K562 (cell line): ENCODE measurements around the gene PDE6G. TPM values are rescaled to one million over a fixed set of nuclear protein-coding genes. Genes with fewer than 3 reads are reported as not detected.

Source experiments
- MXI1 ChIP-seq: IDR thresholded peaks from 2 replicates; pipeline ENCODE4 v1.6.1; 2011; ENCODE audit warnings: low read depth, mild to moderate bottlenecking, improper control_type of control experiment, low read length
- PHB ChIP-seq: fragments of 250-450 bp; sonication (Bioruptor Pico); IDR thresholded peaks from 2 replicates; pipeline ENCODE4 v1.5.0; 2021
- PYGO2 ChIP-seq: fragments of 450-650 bp; IDR thresholded peaks from 2 replicates; pipeline ENCODE4 v1.6.1; 2016; ENCODE audit warnings: mild to moderate bottlenecking, missing genetic modification characterization, moderate library complexity, missing compliant biosample characterization
- STAT5B ChIP-seq: fragments of 250-450 bp; sonication (Bioruptor Pico); IDR thresholded peaks from 2 replicates; pipeline ENCODE4 v1.8.0; 2021; ENCODE audit warnings: mild to moderate bottlenecking, inconsistent platforms
- TCF7 ChIP-seq: sonication (generic); IDR thresholded peaks from 2 replicates; pipeline ENCODE4 v1.6.1; 2016; ENCODE audit warnings: antibody characterized with exemption, borderline replicate concordance
- TEAD4 ChIP-seq, 2 experiments: sonication (generic) in 1 of 2; formaldehyde crosslinking in 1 of 2; IDR thresholded peaks; 2 replicates each; pipeline versions ENCODE4 v1.6.1 to v1.8.0; 2012 to 2022; ENCODE audit warnings: borderline replicate concordance in 1 of 2, inconsistent platforms in 1 of 2, low read length in 1 of 2, mild to moderate bottlenecking in 1 of 2, missing genetic modification reagents in 1 of 2
- U2AF1 ChIP-seq: fragments of 200-400 bp; formaldehyde crosslinking; optimal IDR thresholded peaks from 2 replicates; pipeline ENCODE3; 2017; ENCODE audit warnings: mild to moderate bottlenecking, low read depth, low read length, moderate library complexity
- polyA plus RNA-seq, 8 experiments: library from polyadenylated mRNA; depleted of rRNA in 4 of 8; stranded (reverse) in 5 of 8; unstranded in 3 of 8; fragments of >200 nt; fragmentation: Nextera tagmentation in 2 of 8; fragmentation: Illumina TruSeq in 1 of 8; extraction: Ambion mirVana in 2 of 8; extraction: Trizol in 1 of 8; gene quantifications; 2 replicates each; pipeline versions ENCODE4 v1.2.1 to v1.2.3, GENCODE V29; 2011 to 2014; ENCODE audit warnings: inconsistent platforms in 1 of 8, missing spikeins in 1 of 8
- total RNA-seq, 7 experiments: library from RNA; depleted of rRNA in 6 of 7; stranded (reverse); fragments of >200 nt in 6 of 7; fragmentation: Illumina TruSeq in 2 of 7; extraction: Trizol in 2 of 7; gene quantifications; 2 replicates each; pipeline versions ENCODE4 v1.2.1 to v1.2.3, GENCODE V29; 2011 to 2021; ENCODE audit warnings: low replicate concordance in 1 of 7
- TF ChIP-seq, protein P1 (sequence below): fragments of 450-650 bp; IDR thresholded peaks from 2 replicates; pipeline ENCODE4 v1.7.0; 2016; ENCODE audit warnings: borderline replicate concordance
- TF ChIP-seq, protein P2 (sequence below), 2 experiments: IDR thresholded peaks; 2 replicates each; pipeline ENCODE4 v1.6.1; 2012; ENCODE audit warnings: improper control_type of control experiment in 2 of 2, low read depth in 2 of 2, low read length in 2 of 2, borderline replicate concordance in 1 of 2
- TF ChIP-seq, protein P3 (sequence below), 2 experiments: fragments of 450-650 bp; IDR thresholded peaks; 2 replicates each; pipeline ENCODE4 v1.6.1; 2016; ENCODE audit warnings: mild to moderate bottlenecking in 2 of 2, borderline replicate concordance in 1 of 2, low read depth in 1 of 2, moderate library complexity in 1 of 2
- TF ChIP-seq, protein P4 (sequence below): fragments of 450-650 bp; IDR thresholded peaks from 2 replicates; pipeline ENCODE4 v1.6.1; 2016

The PDE6G gene
- total and polyA plus RNA-seq, 9 of the 15 experiments (the other 6 are each of a cell fraction or from before 2014, with no cell fraction given): 0.14 to 0.59 TPM; not detected in 7

DNA sequence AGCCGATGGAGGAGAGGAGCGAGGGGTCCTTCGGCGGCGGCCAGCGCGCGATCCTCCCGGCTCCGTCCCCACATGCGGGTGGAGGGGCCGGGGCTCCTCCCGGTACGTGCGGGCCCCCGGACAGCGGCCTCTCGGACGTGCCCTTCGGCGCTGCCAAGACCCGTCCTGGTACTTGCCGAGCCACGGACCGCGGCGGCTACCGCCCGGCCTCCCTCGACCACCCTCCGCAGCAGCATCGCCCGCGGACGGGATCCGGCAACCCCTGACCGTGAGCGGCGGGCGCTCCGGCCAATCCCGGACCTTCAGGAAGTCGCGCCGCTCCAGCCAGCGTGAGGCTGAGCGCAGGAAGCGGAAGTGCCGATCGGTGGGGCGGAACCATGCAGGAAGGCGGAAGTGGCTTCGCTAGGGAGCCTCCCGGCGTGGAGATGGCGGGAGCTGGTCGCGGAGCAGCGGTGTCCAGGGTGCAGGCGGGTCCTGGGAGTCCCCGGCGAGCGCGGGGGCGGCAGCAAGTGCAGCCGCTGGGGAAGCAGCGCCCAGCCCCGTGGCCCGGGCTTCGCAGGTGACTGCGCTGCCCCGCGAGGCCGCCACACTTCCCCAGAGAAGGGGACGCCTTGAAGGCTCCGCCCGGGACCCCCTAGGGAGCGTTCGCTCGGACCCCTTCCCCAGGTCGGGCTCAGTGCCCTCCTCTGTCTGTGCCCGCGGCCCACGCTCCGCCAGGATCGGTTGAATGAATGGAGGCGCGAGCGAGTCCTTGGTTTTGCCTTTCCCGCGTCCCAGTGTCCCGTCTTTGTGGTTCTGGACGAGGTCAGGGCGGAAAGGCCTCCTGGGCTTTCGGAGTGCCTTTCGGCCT, 10.2 kb upstream of the PDE6G start, which contains the start of the genes CCDC137 and OXLD1 (continued):
- TF ChIP-seq, protein P1, sequence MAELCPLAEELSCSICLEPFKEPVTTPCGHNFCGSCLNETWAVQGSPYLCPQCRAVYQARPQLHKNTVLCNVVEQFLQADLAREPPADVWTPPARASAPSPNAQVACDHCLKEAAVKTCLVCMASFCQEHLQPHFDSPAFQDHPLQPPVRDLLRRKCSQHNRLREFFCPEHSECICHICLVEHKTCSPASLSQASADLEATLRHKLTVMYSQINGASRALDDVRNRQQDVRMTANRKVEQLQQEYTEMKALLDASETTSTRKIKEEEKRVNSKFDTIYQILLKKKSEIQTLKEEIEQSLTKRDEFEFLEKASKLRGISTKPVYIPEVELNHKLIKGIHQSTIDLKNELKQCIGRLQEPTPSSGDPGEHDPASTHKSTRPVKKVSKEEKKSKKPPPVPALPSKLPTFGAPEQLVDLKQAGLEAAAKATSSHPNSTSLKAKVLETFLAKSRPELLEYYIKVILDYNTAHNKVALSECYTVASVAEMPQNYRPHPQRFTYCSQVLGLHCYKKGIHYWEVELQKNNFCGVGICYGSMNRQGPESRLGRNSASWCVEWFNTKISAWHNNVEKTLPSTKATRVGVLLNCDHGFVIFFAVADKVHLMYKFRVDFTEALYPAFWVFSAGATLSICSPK: no peak
- no peak for TF ChIP-seq PYGO2
- TF ChIP-seq TCF7: peak; percentile 36; the same call in 1 of the 2 replicates
- peak; percentile 72 for TF ChIP-seq U2AF1
- no peak for TF ChIP-seq STAT5B (CRISPR knock-in tag)
- TF ChIP-seq, protein P2, sequence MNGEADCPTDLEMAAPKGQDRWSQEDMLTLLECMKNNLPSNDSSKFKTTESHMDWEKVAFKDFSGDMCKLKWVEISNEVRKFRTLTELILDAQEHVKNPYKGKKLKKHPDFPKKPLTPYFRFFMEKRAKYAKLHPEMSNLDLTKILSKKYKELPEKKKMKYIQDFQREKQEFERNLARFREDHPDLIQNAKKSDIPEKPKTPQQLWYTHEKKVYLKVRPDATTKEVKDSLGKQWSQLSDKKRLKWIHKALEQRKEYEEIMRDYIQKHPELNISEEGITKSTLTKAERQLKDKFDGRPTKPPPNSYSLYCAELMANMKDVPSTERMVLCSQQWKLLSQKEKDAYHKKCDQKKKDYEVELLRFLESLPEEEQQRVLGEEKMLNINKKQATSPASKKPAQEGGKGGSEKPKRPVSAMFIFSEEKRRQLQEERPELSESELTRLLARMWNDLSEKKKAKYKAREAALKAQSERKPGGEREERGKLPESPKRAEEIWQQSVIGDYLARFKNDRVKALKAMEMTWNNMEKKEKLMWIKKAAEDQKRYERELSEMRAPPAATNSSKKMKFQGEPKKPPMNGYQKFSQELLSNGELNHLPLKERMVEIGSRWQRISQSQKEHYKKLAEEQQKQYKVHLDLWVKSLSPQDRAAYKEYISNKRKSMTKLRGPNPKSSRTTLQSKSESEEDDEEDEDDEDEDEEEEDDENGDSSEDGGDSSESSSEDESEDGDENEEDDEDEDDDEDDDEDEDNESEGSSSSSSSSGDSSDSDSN (IDR thresholded peaks at IDR 0.05; ENCODE audit: borderline replicate concordance in 1 of 2, low read depth in 2 of 2, low read length in 2 of 2): peak; percentile 57 to 68; a peak in 1 of 4 replicates
- TF ChIP-seq, protein P3, sequence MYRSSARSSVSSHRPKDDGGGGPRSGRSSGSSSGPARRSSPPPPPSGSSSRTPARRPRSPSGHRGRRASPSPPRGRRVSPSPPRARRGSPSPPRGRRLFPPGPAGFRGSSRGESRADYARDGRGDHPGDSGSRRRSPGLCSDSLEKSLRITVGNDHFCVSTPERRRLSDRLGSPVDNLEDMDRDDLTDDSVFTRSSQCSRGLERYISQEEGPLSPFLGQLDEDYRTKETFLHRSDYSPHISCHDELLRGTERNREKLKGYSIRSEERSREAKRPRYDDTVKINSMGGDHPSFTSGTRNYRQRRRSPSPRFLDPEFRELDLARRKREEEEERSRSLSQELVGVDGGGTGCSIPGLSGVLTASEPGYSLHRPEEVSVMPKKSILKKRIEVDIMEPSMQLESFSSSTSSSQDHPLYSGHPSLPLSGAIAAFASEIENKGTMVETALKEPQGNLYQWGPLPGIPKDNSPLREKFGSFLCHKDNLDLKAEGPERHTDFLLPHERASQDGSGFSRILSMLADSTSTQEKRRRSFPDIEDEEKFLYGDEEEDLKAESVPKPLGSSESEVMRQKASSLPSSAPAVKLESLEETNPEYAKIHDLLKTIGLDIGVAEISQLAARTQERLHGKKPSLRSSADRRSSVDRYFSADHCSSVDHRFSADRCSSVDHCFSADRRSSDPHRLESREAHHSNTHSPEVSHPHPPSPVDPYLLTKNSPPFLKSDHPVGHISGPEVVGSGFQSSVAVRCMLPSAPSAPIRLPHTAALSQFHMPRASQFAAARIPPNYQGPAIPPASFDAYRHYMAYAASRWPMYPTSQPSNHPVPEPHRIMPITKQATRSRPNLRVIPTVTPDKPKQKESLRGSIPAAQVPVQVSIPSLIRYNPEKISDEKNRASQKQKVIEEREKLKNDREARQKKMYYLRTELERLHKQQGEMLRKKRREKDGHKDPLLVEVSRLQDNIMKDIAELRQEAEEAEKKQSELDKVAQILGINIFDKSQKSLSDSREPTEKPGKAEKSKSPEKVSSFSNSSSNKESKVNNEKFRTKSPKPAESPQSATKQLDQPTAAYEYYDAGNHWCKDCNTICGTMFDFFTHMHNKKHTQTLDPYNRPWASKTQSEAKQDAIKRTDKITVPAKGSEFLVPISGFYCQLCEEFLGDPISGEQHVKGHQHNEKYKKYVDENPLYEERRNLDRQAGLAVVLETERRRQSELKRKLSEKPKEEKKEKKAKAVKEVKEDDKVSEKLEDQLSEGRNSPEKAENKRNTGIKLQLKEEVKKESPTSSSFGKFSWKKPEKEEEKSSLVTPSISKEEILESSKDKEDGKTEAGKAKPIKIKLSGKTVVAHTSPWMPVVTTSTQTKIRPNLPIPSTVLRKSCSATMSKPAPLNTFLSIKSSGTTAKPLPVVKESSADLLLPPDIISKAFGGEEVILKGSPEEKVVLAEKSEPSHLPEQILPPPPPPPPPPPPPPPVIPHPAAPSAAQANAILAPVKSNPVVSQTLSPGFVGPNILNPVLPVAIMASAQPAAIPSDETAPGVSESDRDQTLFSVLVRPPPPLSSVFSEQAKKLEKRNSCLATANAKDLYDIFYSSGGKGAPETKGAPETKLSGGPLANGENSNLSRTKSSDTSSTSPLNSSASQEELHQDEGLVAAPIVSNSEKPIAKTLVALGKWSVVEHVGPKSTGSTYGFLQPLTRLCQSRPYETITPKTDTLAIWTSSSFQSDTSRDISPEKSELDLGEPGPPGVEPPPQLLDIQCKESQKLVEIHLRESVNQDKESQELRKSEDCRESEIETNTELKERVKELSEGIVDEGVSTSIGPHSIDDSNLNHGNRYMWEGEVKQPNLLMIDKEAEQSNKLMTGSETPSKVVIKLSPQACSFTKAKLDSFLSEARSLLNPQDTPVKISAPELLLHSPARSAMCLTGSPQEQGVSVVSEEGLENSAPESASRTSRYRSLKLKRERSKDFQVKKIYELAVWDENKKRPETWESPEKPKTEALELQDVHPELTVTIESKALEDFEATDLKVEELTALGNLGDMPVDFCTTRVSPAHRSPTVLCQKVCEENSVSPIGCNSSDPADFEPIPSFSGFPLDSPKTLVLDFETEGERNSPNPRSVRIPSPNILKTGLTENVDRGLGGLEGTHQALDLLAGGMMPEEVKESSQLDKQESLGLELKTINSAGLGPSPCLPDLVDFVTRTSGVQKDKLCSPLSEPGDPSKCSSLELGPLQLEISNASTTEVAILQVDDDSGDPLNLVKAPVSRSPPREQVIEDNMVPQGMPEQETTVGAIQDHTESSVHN (IDR thresholded peaks at IDR 0.05; ENCODE audit: borderline replicate concordance in 1 of 2, low read depth in 1 of 2): no peak
- TF ChIP-seq MXI1: peak; percentile 62
- TF ChIP-seq TEAD4 (IDR thresholded peaks at IDR 0.05; ENCODE audit: low read length): no peak
- peak; percentile 82; the same call in 1 of the 2 replicates for TF ChIP-seq TEAD4 (CRISPR knock-in tag; IDR thresholded peaks at IDR 0.05; ENCODE audit: borderline replicate concordance)
- TF ChIP-seq, protein P4, sequence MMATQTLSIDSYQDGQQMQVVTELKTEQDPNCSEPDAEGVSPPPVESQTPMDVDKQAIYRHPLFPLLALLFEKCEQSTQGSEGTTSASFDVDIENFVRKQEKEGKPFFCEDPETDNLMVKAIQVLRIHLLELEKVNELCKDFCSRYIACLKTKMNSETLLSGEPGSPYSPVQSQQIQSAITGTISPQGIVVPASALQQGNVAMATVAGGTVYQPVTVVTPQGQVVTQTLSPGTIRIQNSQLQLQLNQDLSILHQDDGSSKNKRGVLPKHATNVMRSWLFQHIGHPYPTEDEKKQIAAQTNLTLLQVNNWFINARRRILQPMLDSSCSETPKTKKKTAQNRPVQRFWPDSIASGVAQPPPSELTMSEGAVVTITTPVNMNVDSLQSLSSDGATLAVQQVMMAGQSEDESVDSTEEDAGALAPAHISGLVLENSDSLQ: peak; percentile 100
- TF ChIP-seq PHB (CRISPR knock-in tag): peak; percentile 46; the same call in 1 of the 2 replicates
